NCI-H69 (cell line): ENCODE results near the gene REN.

Source experiments
- DNase-seq: peaks from one replicate; lab custom pipeline; 2025; lab: John Stamatoyannopoulos, UW

REN gene

DNA sequence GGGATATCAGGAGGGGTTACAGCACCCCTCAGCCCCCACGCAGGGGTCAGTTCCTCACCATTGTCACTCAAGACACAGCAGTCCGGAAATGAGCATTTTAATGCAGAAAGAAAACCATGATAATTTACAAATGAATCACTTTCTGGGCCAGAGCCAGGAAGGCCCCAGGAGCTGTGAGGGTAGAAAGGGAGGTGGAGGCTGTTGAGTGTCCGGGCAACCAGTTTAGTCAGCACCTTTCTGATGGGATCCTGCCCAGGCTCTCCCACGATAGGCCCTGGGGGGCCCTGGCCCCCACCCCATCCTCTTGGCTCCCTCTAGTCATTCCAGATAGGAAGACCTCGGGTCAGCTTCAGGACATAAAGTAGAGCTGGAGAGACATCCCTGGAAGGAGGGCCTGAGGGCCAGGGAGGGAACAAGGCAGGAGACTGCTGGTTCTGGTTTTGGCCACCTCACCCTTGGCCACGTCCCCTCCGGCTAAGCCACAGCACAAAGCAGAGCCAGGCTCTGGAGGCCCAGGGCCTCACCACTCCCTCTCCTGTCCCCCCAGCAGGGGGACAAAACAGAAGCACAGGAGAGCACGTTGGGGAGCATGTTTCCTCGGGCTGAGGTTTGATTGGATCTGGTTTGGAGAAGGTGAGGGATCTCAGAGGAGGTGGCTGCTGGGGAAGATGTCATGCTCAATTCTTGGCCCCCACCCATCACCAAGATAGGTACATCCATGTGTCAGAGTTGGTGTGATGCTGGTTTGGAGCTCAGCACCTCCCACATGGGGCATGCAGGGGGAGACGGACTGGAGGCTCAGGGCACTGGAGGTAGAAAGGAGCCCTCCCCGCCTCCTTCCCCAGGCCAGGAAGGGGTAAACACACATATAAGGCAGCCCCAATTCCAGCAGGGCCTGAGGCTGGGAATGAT, 34.9 kb downstream of the REN start:
- DNase-seq = peak; percentile 29

DNA sequence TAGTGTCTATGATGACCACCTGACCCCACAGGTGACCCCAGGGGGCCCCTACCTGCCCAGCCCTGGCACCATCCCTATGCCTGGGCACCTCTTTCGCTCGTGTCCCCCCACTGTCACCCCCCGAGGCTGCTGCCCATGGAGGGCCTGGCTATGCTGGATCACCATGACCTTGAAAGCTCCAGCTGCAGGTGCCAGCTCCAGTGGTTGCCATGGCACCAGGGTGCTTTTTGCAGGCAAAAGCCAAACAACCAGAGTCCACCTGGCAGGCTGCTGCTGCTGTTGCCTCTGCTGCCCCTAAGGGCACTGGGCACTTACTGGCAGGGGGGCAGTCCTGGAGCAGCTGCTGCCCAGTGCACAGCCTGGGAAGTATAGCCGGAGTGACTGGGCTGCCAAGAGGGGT, 36.0 kb downstream of the REN start:
- DNase-seq = peak; percentile 73

DNA sequence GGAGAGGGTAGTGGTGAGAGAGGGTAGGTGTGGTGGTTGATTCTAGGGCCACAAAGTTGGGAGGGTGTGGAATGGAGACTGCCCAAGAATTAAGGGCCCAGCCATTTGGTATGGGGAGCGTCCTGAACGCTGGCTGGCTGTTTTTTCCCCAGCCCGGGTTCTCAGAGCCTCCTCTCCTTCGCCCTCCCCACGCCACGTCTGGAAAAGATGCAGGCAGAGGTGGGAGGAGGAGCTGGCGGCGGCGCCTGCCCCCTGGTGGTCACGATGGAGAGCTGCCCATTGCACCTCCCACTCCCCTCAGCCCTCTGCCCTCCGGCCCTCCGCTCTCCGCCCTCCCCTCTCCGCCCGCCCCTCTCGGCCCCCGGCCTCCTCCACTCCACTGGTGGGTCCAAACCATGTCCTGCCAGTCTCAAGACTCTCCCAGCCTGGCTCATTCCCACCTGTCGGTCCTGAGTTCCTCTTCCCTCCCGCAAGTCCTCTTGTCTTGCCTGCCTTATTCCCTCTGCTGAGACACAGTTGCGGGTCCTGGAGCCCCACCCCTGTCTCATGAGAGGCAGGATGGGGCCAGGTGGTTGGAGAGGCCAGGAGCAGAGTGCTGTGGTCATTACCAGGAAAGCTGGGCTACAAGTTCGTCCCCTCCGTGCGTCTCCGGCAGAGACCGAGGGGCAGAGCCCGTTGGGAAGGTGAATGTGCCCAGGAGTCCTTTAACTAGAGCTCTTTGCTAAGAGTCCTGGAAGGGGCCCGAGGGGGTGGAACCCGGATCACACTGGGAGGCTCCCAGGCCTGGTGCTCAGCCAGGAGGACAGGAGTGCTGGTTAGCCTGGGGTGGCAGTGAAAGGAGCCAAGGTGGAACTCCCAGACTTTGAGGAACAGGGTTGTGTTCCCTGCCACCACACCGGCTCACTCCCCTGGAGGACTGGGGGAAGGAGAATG, 36.9 kb downstream of the REN start:
- DNase-seq = peak; percentile 77

DNA sequence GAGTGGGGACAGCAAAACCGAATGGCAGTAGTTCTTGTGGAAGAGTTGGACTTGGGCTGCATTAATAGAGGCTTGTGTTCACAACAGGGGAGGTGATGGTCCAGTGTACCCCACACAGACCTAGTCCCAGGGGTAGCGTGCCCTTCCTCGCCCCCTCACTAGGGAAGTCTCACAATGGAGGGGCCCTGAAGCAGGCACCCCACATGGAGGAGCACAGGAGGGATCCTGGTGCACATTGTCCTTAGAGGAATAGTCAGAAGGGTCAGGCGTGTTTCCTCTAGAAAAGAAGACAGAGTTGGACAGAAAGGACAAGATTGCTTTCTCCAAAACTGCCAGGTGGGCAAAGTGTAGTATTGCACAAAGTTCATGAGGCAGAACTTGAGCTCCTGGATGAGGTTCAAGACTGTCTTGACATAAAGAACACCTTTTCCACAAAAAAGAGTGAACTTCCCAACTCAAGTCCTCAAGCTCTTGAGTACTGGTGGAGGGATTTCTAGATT, 37.6 kb downstream of the REN start:
- DNase-seq = peak; percentile 31

DNA sequence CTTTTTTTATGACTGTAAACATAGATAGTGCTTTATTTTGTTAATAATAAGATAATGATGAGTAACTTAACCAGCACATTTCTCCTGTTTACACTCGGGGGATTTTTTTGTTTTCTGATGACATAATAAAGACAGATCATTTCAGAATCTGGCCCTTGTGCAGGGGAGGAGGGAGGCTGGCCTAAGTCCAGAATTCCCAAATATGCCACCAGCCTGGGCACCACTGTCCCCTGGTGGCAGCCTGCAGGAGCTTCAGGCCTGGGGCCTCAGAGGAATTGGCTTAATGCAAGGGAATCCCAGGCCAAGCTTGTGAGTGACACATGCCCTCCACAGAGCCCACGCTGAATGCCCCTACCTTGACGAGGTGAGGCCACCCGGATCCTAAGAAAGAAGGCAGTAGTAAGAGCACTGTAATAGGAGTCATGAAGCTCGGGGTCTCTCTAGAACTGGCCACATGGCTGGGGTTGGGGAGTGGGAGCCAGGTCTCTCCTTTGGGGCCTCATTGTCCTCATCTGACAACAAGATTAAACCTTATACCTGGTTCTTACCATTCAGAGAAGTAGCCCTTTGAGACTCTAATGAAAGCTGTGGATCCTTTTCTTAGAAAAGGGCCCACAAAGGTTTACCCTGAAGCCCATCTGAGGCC, 38.4 kb downstream of the REN start:
- peak; percentile 82 for DNase-seq

DNA sequence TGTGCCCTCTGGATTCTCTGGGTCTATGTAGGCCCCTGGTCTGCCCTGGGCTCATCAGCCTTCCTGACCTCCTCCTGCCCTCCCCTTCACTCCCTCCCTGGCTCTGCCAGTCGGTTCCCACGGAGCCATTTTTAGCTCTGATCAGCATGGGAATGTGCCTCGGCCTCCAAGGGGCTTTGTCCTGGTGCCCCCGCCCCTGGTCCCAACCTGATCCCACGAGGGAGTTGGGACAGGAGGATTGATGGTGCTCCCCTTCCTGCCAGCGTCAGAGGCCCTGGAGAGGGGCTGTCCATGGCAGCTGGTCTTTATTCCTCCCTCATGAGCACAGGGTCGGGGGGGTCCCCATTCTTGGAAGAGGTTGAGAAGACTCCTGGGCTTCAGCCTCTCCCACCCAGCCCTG, 39.2 kb downstream of the REN start:
- no peak for DNase-seq

DNA sequence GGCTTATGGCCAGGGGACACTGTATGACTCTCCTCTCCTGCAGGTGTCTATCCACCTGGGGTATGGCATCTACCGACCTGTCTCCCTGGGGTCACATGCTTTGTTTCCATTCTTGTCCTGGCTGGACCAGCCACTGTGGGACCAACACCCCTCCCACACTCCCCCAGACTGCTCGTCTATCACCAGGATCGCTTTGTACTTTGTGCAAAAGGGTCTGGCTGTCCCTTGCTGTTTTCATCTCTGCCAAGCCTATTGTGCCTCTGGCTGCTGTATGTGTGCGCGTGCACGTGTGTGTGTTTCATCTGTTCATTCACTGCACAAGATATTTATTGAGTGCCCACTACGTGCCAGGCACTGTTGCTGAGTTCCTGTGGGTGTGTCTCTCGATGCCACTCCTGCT, 39.8 kb downstream of the REN start:
- DNase-seq = no peak

DNA sequence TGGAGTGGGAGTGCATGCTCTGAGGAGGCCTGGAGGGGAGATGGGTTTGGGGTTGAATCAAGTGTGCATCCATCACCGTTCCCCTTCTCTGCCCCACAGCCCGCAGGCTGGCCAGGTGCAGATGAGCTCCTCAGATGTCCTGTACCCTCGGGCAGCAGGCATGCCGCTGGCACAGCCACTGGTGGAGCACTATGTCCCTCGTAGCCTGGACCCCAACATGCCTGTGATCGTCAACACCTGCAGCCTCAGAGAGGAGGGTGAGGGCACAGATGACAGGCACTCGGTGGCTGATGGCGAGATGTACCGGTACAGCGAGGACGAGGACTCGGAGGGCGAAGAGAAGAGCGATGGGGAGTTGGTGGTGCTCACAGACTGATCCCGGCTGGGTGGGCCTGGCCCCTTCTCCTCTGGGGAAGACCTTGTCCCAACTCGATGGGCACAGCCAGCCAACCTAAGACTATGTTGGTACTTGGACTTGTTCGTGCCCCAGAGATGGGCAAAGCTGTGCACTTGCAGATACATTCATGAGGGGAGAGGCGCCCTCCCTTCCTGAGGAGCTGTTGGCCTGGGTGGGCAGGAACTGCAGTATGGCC, 40.3 kb downstream of the REN start:
- no peak for DNase-seq

DNA sequence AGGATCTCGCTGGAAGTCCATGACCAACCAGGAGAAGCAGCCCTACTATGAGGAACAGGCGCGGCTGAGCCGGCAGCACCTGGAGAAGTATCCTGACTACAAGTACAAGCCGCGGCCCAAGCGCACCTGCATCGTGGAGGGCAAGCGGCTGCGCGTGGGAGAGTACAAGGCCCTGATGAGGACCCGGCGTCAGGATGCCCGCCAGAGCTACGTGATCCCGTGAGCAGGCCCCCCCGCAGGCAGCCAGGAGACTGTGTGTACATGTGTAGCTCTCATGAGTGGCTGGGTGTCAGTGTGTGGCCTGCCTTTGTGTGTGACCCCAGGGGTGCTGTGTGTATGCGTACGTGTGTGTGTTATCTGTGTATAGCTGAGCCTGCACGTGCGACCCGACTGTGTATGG, 41.5 kb downstream of the REN start:
- DNase-seq = no peak

DNA sequence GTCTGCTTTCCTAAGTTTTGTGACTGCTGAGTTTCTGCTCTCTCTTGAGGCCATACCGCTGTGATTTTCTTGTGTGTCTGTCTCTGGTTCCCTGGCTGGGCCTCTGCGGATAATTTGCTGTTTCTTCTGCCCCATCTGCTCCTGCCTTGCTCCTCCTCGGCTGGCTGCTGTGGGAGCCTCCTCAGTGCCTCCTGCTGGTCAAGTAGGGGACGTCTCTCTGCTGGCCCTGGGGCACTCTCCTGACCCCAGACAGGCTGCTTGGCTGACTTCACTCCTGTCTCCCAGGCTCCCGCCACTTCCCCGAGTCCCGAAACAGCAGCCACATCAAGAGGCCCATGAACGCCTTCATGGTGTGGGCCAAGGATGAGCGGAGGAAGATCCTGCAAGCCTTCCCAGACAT, 42.8 kb downstream of the REN start:
- peak; percentile 14 for DNase-seq

DNA sequence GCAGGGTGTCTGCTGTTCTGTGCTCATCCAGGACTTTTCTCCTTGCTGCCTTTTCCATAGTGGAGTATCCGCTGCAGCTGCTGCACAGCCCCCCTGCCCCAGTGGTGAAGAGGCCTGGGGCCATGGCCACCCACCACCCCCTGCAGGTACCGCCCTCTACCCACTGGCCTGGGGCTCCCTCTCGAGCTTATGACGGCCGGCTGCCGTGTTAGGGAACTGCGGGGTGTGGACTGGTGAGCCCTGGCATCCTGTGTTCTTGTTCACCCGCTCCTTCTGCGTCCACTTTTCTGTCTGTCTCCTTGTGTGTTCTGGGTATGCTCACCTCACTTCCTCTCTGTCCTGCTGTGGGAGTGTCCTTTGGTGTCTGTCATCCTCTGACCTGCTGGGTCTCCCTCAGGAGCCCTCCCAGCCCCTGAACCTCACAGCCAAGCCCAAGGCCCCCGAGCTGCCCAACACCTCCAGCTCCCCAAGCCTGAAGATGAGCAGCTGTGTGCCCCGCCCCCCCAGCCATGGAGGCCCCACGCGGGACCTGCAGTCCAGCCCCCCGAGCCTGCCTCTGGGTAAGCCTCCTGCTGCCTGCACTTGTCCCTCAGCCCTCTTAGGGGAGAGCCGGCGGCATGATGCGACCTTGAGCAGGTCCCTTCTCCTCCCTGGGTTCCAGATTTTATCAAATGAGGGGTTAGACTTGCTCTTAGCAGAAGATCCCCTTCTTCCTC, 44.1 kb downstream of the REN start:
- DNase-seq = no peak

DNA sequence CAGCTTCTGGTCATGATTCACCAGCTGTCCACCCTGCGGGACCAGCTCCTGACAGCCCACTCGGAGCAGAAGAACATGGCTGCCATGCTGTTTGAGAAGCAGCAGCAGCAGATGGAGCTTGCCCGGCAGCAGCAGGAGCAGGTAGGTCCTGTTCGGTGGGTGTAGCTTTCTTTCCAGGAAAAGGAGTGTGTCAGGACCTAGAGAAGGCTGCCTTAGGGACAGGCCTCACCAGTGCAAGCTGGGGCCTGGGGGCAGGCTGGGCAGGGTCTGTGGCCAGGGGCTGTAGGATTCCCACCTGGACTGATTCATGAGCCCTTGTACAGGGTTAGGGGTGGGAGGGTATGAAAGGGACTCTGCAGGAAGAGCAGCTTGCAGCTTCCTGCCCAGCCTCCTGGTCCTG, 49.6 kb downstream of the REN start:
- no peak for DNase-seq

DNA sequence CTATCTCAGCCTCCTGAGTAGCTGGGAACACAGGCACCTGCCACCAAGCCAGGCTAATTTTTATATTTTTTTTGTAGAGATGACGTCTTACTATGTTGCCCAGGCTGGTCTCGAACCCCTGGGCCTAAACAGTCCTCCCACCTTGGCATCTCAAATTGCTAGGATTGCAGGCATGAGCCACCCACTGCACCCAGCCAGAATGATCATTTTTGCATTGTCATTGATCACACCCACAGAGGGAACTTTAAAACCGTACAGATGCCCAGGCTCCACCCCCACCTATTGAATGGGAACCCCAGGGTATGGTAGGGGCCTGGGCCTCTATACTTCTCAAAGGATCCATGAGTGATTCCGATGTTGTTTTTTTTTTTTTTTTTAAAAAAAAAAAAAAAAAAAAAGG, 51.0 kb downstream of the REN start:
- DNase-seq = no peak

DNA sequence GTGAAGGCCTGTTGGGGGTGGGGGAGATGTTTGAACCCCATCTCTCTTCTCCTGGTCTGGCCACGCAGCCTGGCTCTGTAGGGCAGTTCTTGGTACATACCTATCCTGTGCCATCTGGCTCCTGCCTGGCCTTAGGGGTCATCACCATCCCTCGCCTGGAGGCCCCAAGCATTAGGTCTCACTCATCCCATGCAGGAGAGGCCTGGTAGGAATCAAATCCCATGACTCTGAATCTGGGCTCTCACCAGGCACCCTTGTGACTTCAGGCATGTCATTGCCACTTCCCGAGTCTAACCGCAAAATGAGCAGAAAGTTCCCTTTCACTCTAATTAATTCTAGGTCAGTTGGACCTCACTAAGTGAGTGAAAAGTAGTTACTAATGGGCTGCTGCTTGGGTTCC, 51.5 kb downstream of the REN start:
- DNase-seq = no peak

DNA sequence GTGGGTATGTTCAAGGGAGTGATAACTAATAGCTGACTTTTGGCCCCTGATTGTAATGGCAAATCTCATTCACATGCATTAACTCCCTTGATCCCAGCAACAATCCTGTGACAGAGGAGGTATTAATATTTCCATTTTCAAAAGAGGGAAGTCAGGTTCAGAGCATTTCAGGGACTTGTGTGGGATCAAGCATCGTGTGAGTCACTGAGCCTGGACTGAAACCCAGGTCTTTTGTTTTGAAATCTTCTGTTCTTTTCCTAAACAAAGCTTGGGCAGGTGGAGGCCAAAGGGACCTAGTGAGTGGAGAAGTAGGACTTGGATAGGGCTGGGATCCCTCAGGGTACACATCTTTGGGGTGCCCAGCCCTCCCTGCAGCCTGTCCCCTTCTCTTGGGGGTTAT, 52.2 kb downstream of the REN start:
- no peak for DNase-seq

DNA sequence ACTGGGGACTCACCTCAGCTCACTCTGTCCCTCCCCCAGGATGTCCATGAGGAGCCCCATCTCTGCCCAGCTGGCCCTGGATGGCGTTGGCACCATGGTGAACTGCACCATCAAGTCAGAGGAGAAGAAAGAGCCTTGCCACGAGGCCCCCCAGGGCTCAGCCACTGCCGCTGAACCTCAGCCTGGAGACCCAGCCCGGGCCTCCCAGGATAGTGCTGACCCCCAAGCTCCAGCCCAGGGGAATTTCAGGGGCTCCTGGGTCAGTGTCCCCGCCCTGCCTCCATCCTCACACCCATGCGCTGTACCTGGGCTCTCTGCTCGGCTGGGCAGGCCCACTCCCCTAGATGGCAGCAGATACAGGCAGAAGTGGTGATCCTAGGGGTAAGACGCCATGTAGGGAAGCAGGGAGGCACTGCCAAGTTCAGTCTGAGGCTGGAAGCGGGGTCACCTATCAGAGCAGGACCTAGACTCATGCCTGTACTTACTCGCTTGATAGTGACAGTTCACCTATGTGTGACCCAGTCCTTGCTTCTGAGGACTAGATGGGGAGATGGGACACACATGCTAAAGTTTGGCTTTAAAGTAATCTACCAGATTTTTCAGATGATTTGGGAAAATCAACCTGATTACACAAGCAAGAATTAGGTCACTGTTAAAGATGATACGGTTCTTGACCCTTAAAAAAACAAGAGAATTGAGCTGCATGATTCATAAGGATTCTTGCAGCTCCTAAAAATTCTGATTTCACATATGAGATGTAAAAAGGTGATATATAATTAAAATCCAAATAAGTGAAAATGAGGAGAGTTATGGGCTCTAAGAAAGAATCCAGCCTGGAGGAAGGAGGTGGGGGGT, 53.0 kb downstream of the REN start:
- no peak for DNase-seq

DNA sequence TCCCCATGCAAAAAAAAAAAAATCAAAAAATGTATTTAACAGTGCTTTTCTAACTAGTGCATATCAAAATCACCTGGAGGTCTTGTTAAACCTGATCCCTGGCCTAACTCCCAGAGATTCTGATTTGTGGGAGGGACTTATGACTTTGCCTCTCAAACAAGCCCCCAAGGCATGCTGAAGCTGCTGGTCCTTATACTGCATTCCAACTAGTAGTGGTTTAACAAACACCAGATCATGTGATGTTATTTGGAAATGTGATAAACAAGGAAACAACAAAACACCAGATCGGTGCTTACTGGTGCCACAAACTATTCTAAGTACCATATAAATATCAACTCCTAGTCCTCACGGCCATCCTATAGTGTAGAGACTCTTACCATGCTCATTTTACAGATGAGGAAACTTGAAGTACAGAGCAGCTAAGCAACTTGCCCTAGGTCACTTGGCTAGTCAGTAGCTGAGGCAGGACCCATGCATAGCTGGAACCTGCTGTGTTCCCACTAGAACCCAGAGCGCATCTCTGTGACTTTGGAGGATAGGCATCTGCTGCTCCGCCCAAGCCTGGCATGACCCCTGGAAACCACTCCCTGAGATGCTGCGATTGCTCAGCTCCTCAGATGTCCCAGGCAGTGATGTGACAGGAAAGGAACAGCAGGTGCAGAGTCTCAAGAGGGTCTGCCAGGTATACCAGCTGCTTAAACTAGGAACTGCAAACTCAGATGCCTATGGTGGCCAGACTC, 55.1 kb downstream of the REN start:
- no peak for DNase-seq

DNA sequence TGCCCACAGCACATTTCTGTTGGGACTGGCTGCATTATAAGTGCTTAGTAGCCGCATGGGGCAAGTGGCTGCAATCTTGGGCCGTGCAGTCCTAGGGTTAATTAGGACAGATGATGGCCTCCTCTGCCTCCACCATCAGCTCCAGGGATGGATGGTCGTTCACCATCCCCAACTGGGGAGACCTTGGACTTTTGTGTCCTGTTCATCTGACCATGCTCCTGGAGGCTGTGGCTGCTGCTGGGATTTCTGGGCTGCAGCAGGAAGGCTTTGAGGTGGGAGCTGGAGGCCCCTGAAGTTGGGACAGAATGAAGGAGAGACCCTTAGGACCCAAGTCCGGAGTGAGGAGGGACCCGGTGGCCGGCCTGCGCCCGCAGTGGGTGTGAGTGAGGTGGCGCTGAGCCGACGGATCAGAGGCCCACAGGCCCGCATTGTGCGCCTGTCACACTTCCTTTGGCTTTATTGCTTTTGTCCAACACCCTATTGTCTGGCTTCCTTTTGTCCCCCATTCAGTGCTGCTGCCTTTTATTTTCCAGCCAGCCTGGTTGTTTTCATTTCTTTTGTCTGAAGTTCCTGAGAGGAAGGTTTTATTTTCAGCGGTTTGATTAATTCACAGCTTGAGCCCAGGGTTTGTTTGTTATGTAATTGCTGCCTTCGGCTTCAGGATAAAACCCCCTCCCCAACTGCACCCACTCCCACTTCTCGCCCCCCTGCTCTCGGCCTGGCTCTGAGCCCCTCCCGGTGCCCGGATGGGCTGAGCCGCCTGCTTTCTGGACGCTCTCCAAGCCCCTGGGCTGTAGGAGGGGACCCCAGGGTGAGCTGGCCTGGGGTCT, 57.6 kb downstream of the REN start:
- DNase-seq = peak; percentile 94

DNA sequence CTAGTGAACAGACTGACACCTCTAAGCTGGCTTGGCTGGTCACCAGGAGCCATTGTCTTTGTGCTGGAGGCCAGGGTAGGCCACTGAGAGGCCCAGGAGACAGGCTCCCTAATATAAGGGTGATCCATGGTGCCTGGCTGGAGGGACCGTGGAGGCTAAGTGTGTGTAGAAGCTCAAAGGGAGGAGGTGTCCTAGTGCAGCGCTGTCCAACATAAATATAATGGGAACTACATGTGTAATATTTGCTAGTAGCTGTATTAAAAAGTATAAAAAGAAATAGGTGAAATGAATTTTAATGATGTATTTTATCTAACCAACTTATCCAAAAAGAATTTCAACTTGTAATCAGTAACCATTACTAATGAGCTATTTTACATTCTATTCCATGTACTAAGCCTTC, 58.2 kb downstream of the REN start:
- no peak for DNase-seq
